HG02840 (cell line): Measurements from ENCODE around the gene KYNU.
"Not testable (repeated sequence)": the region's sequence is repeated elsewhere in the genome, so short reads cannot be mapped to it uniquely, and the experiment has no call there.

Source experiments
- ATAC-seq: cut with Tn5 transposase; IDR thresholded peaks from one replicate; pipeline ENCODE4 v1.9.1; 2021; ENCODE audit warnings: mild to moderate bottlenecking, moderate library complexity, moderate number of reproducible peaks; ENCODE audit not compliant: unreplicated experiment, low FRiP score

Gene KYNU

GRCh38 chr2:142877216-142877838 lies at the start of gene KYNU:
Gene KYNU (plus strand): TSS chr2:142877664. CDS start chr2:142885368, 7,704 bp downstream.
- ATAC-seq: peak; percentile 54

- ATAC-seq: no peak
Measured at GRCh38 chr2:142834021-142834420, 43.4 kb upstream of the KYNU start.

DNA sequence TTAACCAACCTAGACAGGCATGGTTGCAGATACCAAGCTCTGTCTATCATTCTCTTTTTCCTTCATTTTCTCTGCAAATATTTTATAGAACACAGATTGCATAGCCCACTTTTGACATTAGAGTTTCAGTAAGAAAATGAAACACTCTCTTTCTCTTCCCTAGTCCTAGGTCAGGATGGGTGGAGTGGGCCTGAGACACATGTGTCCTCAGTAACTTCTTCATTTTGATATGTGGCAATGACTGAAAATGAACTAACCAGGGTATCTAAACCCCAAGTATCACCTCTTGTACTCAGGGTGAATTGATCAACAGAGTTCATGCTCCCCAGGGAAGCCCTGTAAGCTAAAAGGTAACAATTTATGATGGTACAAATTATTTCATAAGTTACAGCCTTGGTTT lies 37.0 kb upstream of the KYNU start:
- ATAC-seq: no peak

- ATAC-seq: no peak
Measured at GRCh38 chr2:142841788-142842187, 35.7 kb upstream of the KYNU start.

GRCh38 chr2:142842369-142842768 lies 35.1 kb upstream of the KYNU start:
- ATAC-seq: no peak

- ATAC-seq: no peak
Measured at GRCh38 chr2:142843731-142844130, 33.7 kb upstream of the KYNU start.

DNA sequence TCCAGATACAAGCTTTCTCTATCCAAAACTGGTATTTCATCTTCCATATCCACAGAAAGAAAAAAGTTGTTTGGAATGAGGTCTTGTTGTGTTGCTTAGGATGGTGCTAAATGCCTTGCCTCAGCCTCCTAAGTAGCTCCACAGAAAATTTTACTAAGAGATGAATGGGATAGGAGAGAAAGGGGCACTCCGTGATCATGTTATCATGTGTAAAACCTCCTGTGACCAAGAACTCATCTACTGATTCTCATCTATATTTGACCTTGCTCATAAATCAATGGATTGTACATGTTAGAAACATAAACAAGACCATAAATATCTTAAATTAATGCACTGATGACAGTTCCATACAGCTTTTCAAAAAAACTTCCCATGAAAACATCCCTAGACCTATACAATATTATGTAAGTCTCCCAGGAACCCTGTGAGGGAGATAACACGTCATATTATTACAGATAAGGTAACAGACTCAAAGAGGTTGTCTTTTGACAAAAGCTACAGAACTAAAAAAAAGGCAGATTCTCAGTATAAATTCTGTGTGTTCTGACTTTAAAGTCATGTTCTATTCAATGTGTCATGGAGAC lies 29.3 kb upstream of the KYNU start:
- ATAC-seq: no peak

GRCh38 chr2:142849820-142850219 lies 27.6 kb upstream of the KYNU start:
- ATAC-seq: no peak

- no peak for ATAC-seq
Measured at GRCh38 chr2:142853912-142854311, 23.6 kb upstream of the KYNU start.

DNA sequence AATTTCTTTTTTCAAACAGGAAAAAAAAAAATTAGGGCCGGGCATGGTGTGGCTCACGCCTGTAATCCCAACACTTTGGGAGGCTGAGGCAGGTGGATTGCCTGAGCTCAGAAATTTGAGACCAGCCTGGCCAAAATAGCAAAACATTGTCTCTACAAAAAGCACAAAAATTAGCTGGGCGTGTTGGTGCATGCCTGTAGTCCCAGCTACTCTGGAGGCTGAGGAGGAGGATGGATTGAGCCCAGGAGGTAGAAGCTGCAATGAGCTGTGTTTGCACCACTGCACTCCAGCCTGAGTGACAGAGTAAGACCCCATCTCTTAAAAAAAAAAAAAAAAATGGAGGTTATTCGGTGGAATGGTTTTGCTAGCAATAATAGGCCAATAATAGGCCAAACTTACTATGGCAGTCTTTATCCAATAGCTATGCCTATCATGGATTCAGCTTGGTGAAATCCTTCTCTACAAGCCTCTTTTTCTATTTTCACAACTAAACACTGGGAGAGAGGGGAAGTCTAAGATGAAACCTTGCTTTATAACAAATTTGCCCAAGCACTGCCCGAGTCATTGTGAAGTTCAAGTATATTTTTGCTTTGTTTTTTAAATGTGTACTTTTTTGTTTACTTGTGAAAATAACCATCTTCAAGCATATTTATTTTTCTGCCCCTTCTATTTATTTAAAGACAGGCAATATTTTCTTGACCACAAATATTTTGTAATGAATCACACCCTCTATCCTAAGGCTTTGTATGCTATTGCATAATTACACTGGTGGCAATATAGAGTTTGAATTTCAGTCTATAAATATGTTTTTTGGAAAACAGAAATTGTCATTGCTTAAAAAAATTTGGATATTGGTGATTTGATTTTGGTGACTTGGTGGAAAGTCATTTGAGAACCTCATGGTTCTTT lies 20.0 kb upstream of the KYNU start:
- ATAC-seq: no peak

GRCh38 chr2:142858961-142859360 lies 18.5 kb upstream of the KYNU start:
- no peak for ATAC-seq

DNA sequence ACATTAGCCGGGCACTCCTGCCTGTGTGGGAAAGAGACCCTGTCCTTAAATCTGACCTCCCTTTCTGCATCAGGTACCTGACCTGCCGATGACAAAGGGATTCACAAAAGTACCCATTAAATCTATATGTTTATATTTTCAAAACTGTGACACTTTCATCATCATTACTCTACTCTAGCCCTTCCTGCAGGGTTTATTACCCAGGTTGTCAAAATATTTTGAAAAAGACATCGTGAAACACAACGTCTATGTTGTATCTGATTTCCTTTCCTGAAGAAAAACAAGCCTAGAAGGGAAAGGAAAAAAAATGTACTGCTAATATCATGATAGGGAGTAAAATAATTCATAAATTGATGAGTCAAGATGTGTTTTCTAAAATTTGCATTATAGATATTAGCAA lies 15.2 kb upstream of the KYNU start:
- ATAC-seq: no peak

DNA sequence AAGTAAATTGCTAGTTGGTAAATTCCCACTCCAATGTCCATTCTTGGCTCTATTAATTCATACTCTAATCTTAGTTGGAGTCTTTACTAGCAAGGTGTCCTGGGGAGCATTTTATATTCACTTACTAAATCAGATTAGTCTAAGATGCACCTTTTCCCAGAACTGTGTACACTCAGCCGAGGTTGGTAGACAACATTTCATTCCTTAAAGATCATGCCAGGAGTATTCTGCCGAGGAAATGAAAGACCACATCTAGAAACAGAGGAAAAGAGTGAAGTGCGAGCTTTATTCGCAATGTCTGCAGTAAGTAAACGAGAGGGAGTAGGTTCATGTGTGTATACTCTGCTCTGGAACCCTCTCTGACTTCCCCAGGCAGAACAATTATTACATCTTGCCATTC lies 14.6 kb upstream of the KYNU start:
- ATAC-seq: no peak

DNA sequence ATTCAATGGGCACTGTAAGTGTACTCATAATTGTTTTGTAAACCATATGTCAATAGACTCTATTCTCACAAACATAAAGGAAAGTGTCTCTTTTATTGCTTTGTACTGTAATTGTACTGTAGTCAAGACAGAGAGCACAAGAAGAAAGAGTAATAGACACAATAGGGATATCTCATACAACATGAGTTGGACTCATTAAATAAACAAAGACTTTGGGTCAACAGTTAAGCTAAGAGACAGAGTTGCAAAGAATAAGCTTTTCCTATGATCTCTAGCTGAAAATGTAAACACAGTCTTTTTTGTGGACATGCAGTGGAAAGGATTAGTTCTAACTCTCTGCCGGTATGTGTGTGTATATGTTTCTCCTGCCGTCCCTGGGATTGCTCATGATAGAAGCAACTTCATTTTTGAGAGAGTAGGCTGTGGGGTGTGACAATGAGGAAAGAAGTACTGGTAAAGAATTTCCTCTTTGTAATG lies 13.9 kb upstream of the KYNU start:
- no peak for ATAC-seq

DNA sequence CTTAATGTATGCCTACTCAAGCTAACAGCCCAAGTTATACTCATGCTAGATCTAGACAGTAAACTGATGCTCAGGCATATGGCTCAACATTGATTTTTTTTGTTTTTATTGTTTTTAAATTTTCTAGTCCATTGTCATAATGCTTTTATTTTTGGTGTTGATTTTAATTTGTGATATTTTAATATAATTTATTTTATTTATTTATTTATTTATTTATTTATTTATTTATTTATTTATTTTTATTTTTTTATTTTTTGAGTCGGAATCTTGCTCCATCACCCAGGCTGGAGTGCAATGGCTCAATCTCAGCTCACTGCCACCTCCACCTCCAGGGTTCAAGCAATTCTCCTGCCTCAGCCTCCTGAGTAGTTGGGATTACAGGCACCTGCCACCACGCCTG lies 12.9 kb upstream of the KYNU start:
- not testable (repeated sequence) for ATAC-seq

- peak; percentile 98 for ATAC-seq
Measured at GRCh38 chr2:142865924-142866323, 11.5 kb upstream of the KYNU start.

- peak; percentile 17 for ATAC-seq
Measured at GRCh38 chr2:142866426-142866825, 11.0 kb upstream of the KYNU start.

DNA sequence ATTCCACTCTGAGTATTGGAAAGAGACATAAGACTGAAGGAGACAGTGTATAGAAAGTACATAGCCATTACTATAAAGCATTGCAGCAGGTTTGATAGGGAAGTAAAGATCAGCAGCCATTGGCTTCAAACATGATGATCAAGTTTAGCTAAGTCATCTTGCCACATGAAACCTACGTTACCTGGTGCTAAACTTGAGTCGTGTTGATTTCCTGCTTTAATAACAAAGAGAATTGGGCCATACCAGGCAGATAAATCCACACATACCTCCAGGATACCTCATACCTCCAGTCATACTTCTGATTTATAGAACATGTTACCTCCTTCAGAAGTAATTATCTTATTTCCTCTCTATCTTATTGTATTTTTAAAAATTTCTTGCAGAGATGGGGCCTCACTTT lies 10.3 kb upstream of the KYNU start:
- ATAC-seq: no peak

GRCh38 chr2:142868229-142868762 lies 9.2 kb upstream of the KYNU start:
- ATAC-seq: no peak

DNA sequence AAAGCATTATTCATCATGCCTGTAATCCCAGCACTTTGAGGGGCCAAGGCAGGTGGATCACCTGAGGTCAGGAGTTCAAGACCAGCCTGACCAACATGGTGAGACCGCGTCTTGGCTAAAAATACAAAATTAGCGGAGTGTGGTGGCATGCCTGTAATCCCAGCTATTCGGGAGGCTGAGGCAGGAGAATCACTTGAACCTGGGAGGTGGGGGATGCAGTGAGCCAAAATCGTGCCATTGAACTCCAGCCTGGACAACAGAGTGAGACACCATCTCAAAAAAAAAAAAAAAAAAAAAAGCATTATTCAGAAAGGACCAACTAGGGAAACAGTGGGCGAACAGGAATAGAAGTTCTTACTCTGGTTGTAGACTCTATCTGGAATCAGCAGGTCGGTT lies 8.4 kb upstream of the KYNU start:
- not testable (repeated sequence) for ATAC-seq

- ATAC-seq: no peak
Measured at GRCh38 chr2:142869461-142870106, 7.9 kb upstream of the KYNU start.
